Left lung (tissue), 10 donors: ENCODE data around the gene DET1. TPM values are rescaled to one million over a fixed set of nuclear protein-coding genes. Genes with fewer than 3 reads are reported as not detected.

Experiments
- ATAC-seq: fragments of 200-7000 bp; cut with Tn5 transposase; one replicate; pipeline ENCODE4 v1.9.1; 2020; ENCODE audit warnings: moderate library complexity
- DNase-seq, 4 donors: peaks; one replicate each; pipeline ENCODE4 v3.0.0-alpha.2; 2013 to 2020
- H3K27ac ChIP-seq, 2 donors: fragments of 200-600 bp; sonication (generic) in 1 of 2; one replicate each; pipeline versions ENCODE4 v1.5.0 to v1.8.0; 2020 to 2021
- H3K27me3 ChIP-seq, 2 donors: fragments of 200-600 bp; sonication (generic) in 1 of 2; one replicate each; pipeline versions ENCODE4 v1.5.0 to v1.8.0; 2020 to 2021
- H3K36me3 ChIP-seq, 2 donors: fragments of 200-600 bp; sonication (generic) in 1 of 2; one replicate each; pipeline versions ENCODE4 v1.5.0 to v1.8.0; 2020 to 2021
- H3K4me1 ChIP-seq, 2 donors: fragments of 200-600 bp; one replicate each; pipeline ENCODE4 v1.8.0; 2021
- H3K4me3 ChIP-seq, 2 donors: fragments of 200-600 bp; sonication (generic) in 1 of 2; one replicate each; pipeline versions ENCODE4 v1.5.0 to v1.8.0; 2020 to 2021; ENCODE audit warnings: mild to moderate bottlenecking in 1 of 2
- H3K9me3 ChIP-seq, 2 donors: fragments of 200-600 bp; sonication (generic) in 1 of 2; one replicate each; pipeline versions ENCODE4 v1.5.0 to v1.8.0; 2020 to 2021
- CTCF ChIP-seq, 2 donors: fragments of 200-600 bp; sonication (generic) in 1 of 2; IDR thresholded peaks; one replicate each; pipeline versions ENCODE4 v1.5.0 to v1.8.0; 2021; ENCODE audit warnings: antibody characterized with exemption in 2 of 2
- intact Hi-C, 2 donors: fragments of 100-400 bp; cut with DNase I; formaldehyde crosslinking; loops; one replicate each; pipeline versions ENCODE4 v1.11.2 to v1.14.2; 2022
- polyA plus RNA-seq, 6 donors: library from polyadenylated mRNA; unstranded; fragments of 120-200 nt; gene quantifications; one replicate each; pipeline ENCODE4 v1.2.1, GENCODE V29; 2013; ENCODE audit not compliant: insufficient read length in 6 of 6
- total RNA-seq, 2 donors: library from RNA; stranded (reverse); fragmentation: NEBNext Ultra II Directional; extraction: Animal tissue kit (Norgen Biotek cat#: 25700); gene quantifications; one replicate each; pipeline ENCODE4 v1.2.1, GENCODE V29; 2021
- donor health status: DM: no; HTN: yes; CAD: no.
- donor health status: DM: no; HTN: no; CAD: no.

Gene DET1
- total and polyA plus RNA-seq, 8 donors, result 4.0 to 17.7 (median 15.7) TPM

GRCh38 chr15:88509321-88509720, 37.2 kb downstream of the DET1 start:
- no peak for TF ChIP-seq CTCF (IDR thresholded peaks at IDR 0.05)
- no peak for ATAC-seq
- Histone ChIP-seq H3K27ac (no peak overlapping the region), H3K9me3 (no peaks in the 10 kb centered on the region), H3K4me3 (no peak overlapping the region), H3K36me3 (peaks cover 0 to 35% of the 10 kb centered on the region in 2 donors), H3K4me1 (no peaks in the 10 kb centered on the region), H3K27me3 (no peaks in the 10 kb centered on the region)
- intact Hi-C loops, result no loop called here
- DNase-seq, result no peak

DNA sequence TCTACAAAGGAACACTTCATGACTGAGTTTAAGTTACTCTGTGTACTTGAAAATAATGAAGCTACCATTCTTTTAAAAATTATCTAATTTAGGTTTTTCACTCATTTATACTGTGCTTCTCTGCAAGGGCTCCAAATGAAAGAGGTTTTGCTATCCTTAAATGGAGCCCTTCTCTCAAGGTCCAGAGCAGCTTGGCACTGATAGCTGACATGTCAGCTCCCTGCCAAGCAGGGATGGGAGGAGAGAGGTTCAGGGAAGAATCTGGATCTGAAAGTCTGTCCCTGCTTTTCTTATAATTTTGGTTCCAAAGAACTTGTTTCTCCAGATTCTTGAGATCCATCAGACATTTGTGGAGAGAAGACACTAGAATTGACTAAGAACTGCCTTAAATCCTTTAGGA, 39.9 kb downstream of the DET1 start:
- intact Hi-C loops, result no loop called here
- H3K36me3 ChIP-seq, result peaks cover 0 to 19% of the 10 kb centered on the region in 2 donors
- DNase-seq, result no peak

GRCh38 chr15:88505721-88506120, 40.8 kb downstream of the DET1 start:
- H3K27me3 ChIP-seq, result no peaks in the 10 kb centered on the region
- intact Hi-C loops, result no loop called here
- no peak for TF ChIP-seq CTCF (IDR thresholded peaks at IDR 0.05)
- ATAC-seq (no peak), DNase-seq (no peak)
- H3K4me1 ChIP-seq, result no peaks in the 10 kb centered on the region
- no peak overlapping the region for H3K27ac ChIP-seq
- no peaks in the 10 kb centered on the region for H3K9me3 ChIP-seq
- H3K4me3 ChIP-seq, result no peak overlapping the region
- peaks cover 0 to 13% of the 10 kb centered on the region in 2 donors for H3K36me3 ChIP-seq

More for the DNA sequence above, 39.9 kb downstream of the DET1 start:
- TF ChIP-seq CTCF (IDR thresholded peaks at IDR 0.05), result no peak
- no peak overlapping the region for H3K4me3 ChIP-seq
- H3K9me3 ChIP-seq, result no peaks in the 10 kb centered on the region
- H3K27me3 ChIP-seq, result no peaks in the 10 kb centered on the region
- no peak for ATAC-seq
- H3K4me1 ChIP-seq, result no peaks in the 10 kb centered on the region
- no peak overlapping the region for H3K27ac ChIP-seq

DNA sequence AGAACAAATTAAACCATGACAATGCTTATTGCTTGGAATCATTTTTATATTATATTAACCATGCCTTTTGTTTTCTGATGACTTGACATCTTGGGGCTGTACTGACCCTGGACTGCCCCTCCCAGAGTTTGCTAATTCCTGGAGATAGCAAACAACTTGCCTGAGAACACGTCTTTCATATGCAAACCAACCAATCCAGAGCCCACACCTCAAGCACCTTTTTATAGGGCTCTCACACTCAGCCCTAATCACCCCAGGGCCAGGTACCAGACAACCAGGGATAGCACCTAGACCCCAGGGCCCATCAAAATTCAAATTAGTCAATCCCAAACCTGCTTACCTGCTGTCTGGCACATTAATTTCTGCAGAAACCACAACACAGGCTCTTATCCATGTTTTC, 42.0 kb downstream of the DET1 start:
- no peak for ATAC-seq
- TF ChIP-seq CTCF (IDR thresholded peaks at IDR 0.05), result no peak

DNA sequence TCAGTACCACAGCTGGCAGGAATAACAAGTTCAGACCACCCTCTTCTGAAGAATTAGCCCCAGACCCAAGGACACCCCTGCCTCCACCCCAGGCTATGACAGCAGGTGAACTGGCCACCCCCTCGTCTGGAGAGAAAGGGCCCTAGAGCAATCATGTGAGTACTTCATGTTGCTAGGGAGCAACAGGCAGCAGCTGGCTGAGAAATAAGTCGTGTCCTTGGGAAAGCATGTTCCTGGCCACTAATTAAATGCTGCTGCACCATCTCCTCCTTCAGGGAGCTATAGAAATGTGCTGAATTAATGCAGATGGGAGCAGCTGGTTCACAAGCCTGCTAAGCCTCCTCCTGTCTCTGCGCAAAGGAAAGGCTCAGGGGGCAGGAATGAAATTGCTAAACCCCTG, 47.5 kb downstream of the DET1 start:
- Histone ChIP-seq H3K27ac (no peak overlapping the region), H3K36me3 (no peaks in the 10 kb centered on the region), H3K4me3 (no peak overlapping the region), H3K4me1 (no peaks in the 10 kb centered on the region), H3K9me3 (no peaks in the 10 kb centered on the region), H3K27me3 (no peaks in the 10 kb centered on the region)
- DNase-seq, result no peak
- intact Hi-C loops, result no loop called here
- TF ChIP-seq CTCF (IDR thresholded peaks at IDR 0.05), result no peak
- no peak for ATAC-seq

More for the DNA sequence above, 42.0 kb downstream of the DET1 start:
- Histone ChIP-seq H3K27me3 (no peaks in the 10 kb centered on the region), H3K36me3 (peaks cover 0 to 5% of the 10 kb centered on the region in 2 donors), H3K9me3 (no peaks in the 10 kb centered on the region), H3K4me1 (no peaks in the 10 kb centered on the region), H3K4me3 (no peak overlapping the region), H3K27ac (no peak overlapping the region)
- intact Hi-C loops, result no loop called here
- no peak for DNase-seq
